Stimulated activated CD4-positive, alpha-beta T cell treated with anti-CD3 and anti-CD28 coated beads, Interleukin-4, amount 100 ng/mL, for 24 hours (primary cell): Measurements from ENCODE around the gene VAV1.

Experiments
- DNase-seq: peaks from one replicate; pipeline ENCODE4 v3.0.0-alpha.2; 2020

Gene VAV1

DNA sequence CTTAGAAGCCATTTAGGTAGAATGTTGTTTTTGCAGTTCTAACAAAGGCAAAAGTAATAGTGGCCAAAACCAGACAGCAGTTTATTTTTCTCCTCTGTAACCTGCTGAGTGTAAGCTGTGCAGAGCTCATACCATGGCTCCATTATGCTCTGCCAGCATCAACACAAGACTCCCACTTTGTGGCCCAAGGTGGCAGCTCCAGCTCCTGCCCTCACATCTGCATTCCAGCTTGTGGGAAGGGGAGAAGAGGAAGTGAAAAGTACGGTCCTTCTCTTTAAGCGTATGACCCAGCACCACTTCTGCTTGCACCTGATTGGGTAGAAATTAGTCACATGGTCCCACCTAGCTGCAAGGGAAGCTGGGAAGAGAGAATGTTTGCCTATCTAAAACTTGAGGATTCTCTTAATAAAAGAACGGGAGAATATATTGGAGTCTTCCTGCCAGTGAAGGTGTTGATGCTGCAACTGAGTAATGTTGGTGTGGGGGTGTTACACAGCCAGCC, 134.1 kb downstream of the VAV1 start:
- no peak for DNase-seq
